Raji (cell line): ENCODE measurements around the gene ABTB2.

Experiments
- POLR2A ChIP-seq: IDR thresholded peaks from 2 replicates; pipeline ENCODE4 v1.6.1; 2011; ENCODE audit warnings: low read depth, low read length, control low read depth; ENCODE audit not compliant: insufficient read depth

The ABTB2 gene

GRCh38 chr11:34132261-34132965 lies 225.4 kb downstream of the ABTB2 start:
- no peak for TF ChIP-seq POLR2A

GRCh38 chr11:34128824-34129223 lies 229.0 kb downstream of the ABTB2 start:
- TF ChIP-seq POLR2A, result no peak

GRCh38 chr11:34126959-34127848 lies 230.6 kb downstream of the ABTB2 start:
- no peak for TF ChIP-seq POLR2A

- TF ChIP-seq POLR2A, result no peak
Measured at GRCh38 chr11:34124885-34125668, 232.7 kb downstream of the ABTB2 start.

- TF ChIP-seq POLR2A, result no peak
Measured at GRCh38 chr11:34120651-34121050, 237.2 kb downstream of the ABTB2 start.

- TF ChIP-seq POLR2A, result no peak
Measured at GRCh38 chr11:34114471-34114870, 243.3 kb downstream of the ABTB2 start.

- no peak for TF ChIP-seq POLR2A
Measured at GRCh38 chr11:34114014-34114413, 243.8 kb downstream of the ABTB2 start.

- TF ChIP-seq POLR2A, result no peak
Measured at GRCh38 chr11:34111722-34112270, 246.0 kb downstream of the ABTB2 start.

- no peak for TF ChIP-seq POLR2A
Measured at GRCh38 chr11:34105957-34106504, 251.8 kb downstream of the ABTB2 start.

GRCh38 chr11:34105079-34105956 lies 252.5 kb downstream of the ABTB2 start, which contains the start of gene NAT10:
Gene NAT10 (plus strand): TSS chr11:34105629. CDS start chr11:34108226, 2,597 bp downstream.
- TF ChIP-seq POLR2A, result peak; percentile 98

- no peak for TF ChIP-seq POLR2A
Measured at GRCh38 chr11:34104680-34105078, 253.1 kb downstream of the ABTB2 start.
